T-helper 2 cell treated with Interferon-gamma antibody and Interleukin-4, amounts not matched to agents 100 ng/mL and 5 ng/mL, for 36 hours (primary cell): Measurements from ENCODE around the gene SLC35A5. TPM values are rescaled to one million over a fixed set of nuclear protein-coding genes. Genes with fewer than 3 reads are reported as not detected.

Source experiments
- intact Hi-C: fragments of 100-400 bp; cut with micrococcal nuclease; formaldehyde crosslinking; loops from one replicate; pipeline ENCODE4 v1.15.1; 2023
- total RNA-seq: library from RNA; stranded (reverse); gene quantifications from 2 replicates; pipeline ENCODE4 v1.2.3, GENCODE V29; 2022

Gene SLC35A5
- total RNA-seq, 1 donor from 2014 or later: 20.0 TPM

DNA sequence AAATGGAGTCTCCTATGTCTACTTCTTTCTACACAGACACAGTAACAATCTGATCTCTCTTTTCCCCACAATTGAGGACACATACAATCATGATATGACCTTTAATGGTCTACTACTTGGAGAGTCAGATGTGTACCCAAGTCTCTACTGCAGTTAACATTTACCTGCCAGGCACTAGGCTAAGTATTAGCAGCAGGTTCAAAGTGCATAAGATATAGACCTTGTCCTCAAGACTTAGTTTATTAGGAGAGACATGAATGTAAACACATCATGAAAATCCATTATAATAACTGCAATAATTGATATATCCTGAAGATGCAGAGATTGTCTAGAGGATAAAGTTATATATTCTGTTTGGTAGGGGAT, 3.1 kb downstream of the SLC35A5 start:
- intact Hi-C loops: loop anchor here (5.0 kb wide), 3 partner anchors 103 to 967 kb away; partner anchors contain the start of genes SIDT1 and SPICE1

DNA sequence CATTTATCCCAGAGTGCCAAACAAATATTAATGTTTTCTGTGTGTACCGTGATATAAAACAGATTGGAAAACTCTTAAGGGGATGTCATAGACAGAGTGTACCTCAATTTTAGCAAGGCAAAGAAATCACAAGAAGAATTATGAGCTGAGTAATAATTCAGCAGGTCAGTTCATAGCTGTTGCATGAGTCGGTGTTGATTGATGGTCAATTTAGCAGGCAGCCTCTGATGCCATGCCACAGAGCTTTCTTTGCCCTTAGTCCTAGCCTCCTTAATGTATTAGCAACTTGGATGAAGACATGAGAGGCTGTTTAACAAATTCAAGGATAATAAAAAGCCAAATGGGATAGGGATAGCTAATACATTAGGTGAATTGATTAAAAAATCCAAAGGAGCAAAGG, 6.8 kb downstream of the SLC35A5 start:
- intact Hi-C loops: no loop called here

DNA sequence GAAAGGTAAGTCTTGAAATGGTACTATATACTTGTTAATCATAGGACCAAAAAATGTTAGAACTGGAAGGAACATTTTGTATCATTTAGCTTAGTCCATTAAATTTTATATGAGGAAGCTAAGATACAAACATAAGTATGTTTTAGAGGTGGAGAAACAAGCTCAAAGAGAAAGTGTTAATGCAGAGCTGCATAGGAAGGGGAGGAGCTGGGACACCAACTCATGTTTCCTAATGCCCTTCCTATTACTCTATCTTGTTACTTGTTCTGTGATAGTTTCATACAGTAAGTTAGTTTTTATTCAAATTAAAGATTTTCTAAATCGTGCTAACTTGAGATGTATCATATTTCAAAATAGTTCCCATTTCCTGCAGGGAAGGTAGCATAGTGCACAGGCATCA, 7.4 kb downstream of the SLC35A5 start:
- intact Hi-C loops: no loop called here

DNA sequence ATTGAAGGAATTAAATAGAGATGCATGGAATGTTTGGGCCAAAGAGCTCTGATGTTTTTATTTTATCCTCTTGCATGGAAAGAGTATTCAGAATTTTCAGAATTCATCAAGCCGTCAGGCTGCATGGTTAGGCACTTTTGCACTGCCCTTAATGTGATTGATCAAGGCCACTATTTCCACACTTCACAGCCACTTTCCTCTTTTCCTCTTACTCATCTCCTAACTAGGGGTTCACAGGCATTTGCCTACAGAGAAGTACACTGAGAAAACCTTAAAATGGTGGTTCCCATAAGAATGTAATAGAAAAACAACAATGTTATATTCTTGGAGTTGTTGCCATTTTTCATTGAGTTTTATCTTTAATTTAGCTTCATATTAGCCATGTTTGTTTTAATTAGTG, 10.9 kb downstream of the SLC35A5 start:
- intact Hi-C loops: no loop called here

DNA sequence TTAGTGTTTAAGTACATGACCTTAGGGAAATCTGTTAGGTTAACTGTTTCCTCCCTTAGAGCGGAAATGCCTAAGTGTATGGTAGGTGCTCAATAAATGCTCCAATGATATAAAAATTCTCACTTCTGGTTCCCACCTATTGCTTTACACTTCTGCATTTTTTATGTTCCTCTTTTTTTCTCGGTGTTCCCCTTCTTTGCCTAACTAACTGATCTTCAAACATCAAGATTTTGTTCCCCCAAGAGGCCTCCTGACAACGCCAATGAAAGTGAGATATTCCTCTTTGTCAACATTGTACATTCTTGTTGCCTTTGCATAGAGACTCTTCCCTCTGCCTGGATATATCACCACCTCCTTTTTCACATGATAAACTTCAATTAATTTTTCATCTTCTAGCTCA, 17.4 kb downstream of the SLC35A5 start:
- intact Hi-C loops: no loop called here

DNA sequence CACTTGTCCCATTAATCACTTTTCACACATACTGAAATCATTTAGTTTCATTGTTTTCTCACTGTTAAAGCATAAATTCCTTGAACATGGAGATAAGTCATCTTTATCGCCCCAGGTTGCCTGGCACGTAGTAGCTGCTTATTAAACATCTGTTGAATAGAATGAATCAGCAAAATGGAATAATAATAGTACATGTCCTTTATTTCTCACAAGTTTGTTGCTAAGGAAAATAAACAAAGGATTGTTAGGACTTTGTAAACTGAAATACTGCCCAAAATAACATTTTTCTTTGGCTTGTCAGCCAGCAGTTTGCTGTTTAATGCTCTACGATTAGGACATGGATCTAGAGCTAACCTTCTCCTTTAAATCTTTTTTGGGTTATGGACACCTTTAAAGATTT, 17.9 kb downstream of the SLC35A5 start:
- intact Hi-C loops: loop anchor here (5.0 kb wide), 1 partner anchor 153 kb away; no protein-coding TSS in a partner anchor

DNA sequence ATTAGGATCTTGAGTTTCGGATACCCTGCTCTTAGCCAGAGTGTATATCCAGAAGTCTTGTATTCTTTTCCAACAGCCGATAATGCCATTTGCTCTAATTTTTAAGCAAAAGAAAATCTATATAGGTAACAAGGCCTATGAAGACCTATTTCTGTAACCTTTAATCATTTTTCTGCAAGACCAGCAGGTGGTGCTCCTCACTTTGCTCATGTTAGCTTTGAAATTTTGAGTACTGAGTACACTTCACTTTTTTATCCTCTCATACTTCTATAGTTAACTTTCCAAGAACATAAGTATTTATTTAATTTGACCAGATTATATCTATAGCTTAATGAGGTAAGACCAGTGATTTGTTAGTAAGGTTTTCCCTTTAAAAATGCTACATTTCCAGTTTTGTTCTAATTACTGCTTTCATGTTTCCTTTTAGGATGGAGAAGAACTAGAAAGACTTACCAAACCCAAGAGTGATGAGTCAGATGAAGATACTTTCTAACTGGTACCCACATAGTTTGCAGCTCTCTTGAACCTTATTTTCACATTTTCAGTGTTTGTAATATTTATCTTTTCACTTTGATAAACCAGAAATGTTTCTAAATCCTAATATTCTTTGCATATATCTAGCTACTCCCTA, 20.5 kb downstream of the SLC35A5 start:
- intact Hi-C loops: loop anchor here (1.0 to 5.0 kb wide), 5 partner anchors 61 to 706 kb away; no protein-coding TSS in a partner anchor

DNA sequence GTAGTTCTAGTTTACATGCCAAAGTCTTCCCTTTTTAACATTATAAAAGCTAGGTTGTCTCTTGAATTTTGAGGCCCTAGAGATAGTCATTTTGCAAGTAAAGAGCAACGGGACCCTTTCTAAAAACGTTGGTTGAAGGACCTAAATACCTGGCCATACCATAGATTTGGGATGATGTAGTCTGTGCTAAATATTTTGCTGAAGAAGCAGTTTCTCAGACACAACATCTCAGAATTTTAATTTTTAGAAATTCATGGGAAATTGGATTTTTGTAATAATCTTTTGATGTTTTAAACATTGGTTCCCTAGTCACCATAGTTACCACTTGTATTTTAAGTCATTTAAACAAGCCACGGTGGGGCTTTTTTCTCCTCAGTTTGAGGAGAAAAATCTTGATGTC, 21.3 kb downstream of the SLC35A5 start:
- intact Hi-C loops: loop anchor here (5.0 kb wide), 1 partner anchor 149 kb away; no protein-coding TSS in a partner anchor

DNA sequence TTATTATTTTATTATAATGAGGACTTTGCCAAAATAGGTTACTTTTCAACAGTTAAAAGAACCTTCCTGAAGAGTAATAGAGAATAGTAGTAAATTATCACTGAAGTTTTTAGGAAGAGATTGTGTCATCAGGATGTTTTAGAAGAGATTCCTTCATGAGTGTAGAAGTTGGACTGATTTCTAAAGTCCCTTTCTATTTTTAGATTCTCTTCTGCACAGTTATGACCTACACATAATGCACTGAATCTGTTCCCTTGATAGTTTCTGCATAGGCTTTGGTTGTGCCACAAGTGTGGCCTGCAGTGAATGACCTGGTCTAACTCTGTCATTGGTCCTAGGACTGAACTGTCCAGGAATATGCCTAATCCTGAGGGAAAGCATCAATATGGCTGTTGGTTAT, 23.9 kb downstream of the SLC35A5 start:
- intact Hi-C loops: no loop called here

DNA sequence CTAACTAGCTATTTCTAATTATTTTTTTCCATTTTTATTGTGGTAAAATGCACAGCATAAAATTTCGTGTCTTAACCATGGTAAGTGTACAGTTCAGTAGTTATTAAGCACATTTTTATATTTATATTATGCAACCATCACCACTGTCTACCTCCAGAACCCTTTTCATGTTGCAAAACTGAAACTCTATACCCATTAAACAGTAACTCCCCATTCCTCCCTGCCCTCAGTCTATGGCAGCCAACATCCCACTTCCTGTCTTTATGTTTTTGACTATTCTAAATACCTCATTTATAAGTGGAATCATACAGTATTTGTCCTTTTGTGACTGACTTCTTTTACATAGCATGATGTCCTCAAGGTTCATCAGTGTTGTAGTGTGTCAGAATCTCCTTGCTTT, 25.5 kb downstream of the SLC35A5 start:
- intact Hi-C loops: no loop called here

DNA sequence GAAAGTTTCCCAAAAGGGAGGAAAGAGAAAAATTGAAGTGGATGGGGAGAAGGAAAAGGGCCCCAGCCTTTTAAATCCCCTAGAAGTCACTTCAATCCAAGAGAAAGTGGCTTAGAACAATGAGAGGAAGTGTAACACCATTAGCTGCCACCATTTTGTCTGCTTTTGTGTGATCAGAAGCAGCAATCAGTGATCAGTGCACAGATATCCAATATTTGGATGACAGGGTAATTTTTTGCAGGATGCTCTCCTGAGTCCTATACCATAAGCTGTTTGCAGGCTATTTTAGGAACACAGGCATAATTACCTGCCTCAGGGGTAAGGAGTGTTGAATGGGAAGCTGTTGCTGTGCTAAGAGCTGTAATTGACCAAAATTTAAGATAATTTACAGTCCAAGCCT, 31.4 kb downstream of the SLC35A5 start:
- intact Hi-C loops: no loop called here

DNA sequence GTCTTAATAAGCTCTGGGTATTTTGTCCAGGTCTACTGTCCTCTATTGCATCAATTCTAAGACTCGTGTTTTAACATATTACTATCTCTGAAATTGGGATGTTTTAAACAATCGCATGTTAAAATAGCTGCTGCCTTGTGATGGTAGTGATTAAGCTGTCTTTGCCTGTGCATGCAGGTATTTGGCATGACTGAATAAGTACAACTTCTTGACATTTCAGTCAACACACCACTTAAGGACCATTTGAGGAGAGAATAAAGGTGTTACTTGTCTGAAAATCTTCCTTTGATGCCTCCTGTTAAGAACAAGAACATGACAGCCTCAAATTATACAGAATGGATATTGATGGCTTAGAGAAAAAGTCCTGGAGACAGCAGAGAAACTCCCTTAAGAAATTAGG, 33.0 kb downstream of the SLC35A5 start:
- intact Hi-C loops: no loop called here

DNA sequence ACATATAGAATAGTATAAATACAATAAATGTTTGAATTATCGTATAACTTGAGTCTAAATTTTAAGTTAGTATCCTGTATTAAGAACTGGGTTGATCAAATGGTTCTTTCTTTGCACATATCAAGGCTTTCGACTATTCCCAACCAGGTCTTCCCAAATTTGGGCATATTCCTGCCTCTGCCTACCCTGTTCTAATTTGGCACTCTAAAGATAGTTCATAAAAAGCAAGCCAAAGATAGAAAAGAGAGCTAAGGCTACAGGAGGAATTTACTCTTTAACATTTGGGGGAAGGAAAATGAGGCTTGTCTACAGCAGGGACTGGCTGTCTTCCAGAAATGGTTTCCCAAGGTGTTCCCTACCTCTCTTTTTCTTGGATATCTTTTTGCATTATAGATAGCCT, 36.1 kb downstream of the SLC35A5 start:
- intact Hi-C loops: no loop called here

DNA sequence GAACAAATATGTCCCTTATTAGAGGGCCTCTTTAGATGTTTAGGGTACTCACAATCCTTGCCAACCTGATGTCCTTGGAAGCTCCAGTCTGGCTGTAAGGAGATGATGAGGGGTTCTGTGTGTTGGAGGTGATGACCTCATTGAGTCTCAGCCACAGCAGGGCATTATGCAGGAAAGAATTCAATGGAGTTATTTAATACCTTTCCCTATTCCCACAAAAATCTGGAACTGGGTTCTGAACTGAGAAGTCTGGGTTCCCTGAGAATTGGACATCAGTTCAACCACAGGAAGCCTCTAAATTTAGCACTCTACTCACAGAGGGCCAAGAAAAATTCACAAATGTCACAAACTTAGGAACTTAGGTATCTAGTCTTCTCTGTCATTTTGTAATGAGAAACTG, 36.9 kb downstream of the SLC35A5 start:
- intact Hi-C loops: no loop called here

DNA sequence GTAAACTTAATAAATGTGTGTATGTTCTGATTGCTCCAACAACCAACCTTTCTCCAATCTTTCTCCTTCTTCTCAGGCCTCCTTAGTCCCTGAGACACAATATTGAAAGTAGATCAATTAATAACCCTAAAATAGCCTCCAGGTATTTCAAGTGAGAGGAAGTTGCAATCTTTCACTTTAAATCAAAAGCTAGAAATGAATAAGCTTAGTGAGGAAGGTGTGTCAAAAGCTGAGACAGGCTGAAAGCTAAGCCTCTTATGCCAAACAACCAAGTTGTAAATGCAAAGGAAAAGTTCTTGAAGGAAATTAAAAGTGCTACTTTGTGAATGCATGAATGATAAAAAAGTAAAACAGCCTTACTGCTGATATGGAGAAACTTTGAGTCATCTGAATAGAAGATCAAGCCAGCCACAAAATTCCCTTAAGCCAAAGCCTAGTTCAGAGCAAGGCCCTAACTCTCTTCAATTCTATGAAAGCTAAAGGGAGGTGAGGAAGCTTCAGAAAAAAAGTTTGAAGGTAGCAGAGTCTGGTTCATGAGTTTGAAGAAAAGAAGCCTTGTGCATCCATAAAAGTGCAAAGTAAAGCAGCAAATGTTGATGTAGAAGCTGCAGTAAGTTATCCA, 40.5 kb downstream of the SLC35A5 start:
- intact Hi-C loops: no loop called here

DNA sequence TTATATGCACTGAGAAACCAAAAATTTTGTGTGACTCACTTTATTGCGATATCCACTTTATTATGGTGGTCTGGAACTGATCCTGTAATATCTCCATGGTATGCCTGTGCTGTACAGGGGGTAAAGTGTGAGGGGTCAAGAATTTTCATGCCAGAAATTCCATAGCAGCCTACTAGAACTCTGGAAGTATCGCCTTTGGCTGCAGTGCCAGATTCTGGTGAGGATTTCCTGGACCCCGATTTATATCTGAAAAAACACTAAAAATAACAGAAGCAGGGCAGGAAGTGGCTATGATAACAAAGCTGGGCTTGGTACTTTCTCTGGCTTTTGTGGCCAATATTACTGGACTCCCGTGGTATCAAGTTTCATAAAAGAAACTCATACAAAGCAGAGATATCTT, 42.7 kb downstream of the SLC35A5 start:
- intact Hi-C loops: no loop called here

DNA sequence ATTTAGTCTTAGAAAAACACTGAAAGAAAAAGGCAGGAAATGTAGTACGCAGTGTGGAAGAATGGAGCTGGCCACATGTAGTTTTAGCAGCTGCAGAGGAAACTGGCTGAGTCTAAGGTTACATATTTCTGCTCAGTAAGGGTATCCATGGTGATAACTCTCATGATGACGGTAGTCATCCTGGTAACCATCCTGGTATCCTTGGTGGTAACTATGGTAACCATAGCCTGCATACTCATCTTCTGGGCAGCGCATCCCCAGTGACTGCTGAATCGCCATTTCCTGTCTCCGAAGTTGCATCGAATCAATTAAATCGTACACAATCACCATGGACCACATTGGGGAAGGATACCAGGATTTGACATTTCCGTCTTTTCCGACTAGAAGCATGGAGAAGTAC, 43.4 kb downstream of the SLC35A5 start:
- intact Hi-C loops: no loop called here

DNA sequence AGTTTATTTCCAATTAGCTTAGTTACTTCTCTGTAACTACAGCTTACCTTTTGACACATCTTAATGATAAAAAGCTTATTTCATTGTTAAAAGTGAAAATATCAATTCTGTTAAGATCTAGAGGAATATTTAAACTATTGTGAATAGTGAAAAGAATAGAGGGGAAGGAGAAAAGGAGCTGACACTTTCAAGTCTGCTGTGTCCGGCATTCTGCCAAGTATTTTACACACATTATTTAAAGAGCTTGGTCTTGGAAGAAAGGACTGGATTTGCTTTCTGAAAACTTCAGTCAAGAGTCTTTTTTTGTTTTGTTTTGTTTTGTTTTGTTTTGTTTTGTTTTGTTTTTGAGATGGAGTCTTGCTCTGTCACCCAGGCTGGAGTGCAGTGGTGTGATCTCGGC, 44.3 kb downstream of the SLC35A5 start:
- intact Hi-C loops: no loop called here

DNA sequence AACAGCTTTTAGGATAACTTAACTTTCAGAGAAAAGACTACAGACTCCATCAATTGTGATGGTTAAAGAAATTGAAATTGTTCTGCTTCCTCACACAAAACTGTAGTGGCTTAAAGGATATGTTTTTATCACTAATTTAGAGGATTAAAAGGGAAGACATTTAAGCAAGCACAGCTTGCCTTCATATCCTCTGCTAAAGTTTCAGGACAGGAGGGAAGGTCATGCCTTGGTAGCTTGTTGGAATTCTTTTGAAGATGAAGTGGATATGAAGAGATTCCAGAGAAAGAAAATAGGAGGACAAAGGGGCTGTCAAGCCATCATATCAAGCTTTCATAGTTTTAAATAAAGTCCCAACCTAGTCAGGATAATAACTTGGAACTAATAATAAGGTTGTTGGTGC, 46.0 kb downstream of the SLC35A5 start:
- intact Hi-C loops: no loop called here

DNA sequence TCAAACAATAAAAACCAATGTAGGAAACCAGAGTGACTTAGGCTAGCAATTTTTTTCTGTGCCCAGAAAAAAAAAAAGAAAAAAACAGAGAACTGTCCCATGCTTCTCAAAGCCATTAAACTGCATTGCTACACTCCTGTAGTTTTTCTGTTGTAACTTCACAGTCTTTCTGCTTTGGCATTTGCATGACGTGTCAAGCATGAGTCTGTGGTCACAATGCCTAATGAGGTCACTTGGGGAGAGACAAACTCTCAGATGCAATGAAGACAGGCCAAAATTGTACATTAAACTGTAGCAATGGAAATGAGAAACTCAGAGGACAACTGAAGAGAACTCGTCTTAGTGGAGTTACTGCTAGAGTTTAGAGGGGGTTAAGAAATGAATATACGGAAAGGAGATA, 48.3 kb downstream of the SLC35A5 start:
- intact Hi-C loops: no loop called here

DNA sequence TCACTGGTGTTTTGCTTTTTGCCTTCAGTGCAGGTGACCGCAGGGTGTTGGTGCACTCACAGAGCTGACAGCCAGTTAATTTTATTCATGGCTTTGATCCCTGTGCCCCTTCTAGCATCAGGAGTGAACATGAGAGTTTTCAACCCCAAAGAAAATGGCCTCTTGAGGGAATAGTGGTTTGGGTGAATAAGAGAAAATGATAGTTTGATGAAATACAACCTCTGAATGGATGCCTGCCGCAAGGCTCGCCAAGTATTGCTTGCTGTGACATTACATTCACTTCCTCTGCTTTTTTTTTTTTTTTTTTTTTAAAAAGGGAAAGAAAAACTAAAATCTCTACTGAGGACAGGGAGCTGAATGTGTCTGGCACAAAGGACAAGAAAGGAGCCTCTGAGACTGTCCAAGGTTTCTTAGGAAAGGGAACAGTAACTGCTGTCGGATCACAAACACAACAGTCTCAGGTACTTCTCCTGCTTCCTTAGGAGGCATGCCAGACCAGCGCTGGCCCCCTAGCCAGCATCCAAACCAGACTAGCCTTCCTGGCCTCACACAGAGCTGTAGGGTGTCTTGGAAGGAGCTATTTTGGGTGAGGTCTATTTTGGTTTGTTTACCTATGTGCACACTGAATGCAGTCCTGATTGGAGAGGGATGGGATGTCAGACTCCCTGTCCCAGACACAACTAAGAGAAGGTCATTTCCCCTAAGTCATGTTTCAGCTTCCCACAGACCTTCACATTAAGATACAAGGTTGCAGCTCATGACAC, 50.1 kb downstream of the SLC35A5 start:
- intact Hi-C loops: no loop called here

DNA sequence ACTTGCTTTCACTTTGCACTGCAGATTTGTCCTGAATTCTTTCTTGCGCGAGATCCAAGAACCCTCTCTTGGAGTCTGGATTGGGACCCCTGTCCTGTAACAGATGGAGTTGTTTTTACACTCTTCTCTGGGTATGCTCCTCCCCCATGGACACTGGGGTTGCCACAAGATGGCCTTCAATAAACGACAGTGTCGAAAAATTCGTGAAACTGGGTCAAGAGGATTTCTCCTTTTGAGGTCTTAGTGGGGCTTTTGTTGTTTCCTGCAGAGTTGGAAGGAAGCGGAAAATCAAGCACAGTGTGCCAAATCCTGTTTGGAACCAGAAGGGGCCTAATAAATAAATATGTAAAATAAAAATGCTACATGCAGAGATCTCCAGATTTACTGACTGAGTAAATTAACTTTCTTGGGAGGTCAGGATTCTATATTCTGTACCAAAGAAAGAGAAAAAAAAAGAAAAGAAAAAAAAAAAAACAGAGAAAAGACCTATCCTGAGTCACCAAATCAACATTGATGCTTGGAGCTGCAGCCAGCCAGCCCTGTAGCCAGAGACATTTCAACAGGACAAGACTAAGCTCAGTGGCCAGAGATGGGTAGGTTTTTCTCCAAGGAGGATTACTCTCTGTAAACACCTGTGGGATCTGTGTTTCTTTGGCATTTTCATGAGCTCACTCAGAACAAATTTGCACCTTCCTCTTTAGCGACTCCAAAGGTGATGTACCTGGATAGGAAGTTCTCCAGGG, 54.3 kb downstream of the SLC35A5 start:
- intact Hi-C loops: no loop called here
